ENCODE measurements around the gene ARHGAP19. TPM values are rescaled to one million over a fixed set of nuclear protein-coding genes. Genes with fewer than 3 reads are reported as not detected.

ARHGAP19 gene
- total RNA-seq, 1 experiment from 2014 or later, result 59.0 TPM

GRCh38 chr10:97318772-97319651 is 26.6 kb upstream of the ARHGAP19 start, which contains the start of gene FRAT1:
TSS of gene FRAT1 (plus strand) at chr10:97319271. CDS start at chr10:97319454, 183 bp downstream.
- Histone ChIP-seq H3K4me1 (ENCODE audit: insufficient read depth, low read length, poor library complexity, severe bottlenecking) (no peaks in the 10 kb centered on the region), H3K9me3 (ENCODE audit: low read depth, low read length, poor library complexity, severe bottlenecking) (no peaks in the 10 kb centered on the region), H3K27ac (ENCODE audit: low read depth, low read length, poor library complexity, severe bottlenecking) (peak within 1 kb of the TSS; percentile 99), H3K27me3 (replicated peaks; ENCODE audit: insufficient read depth, low read depth, low read length, poor library complexity) (peaks cover 21% of the 10 kb centered on the region), H3K36me3 (ENCODE audit: insufficient read depth, low read length, poor library complexity, severe bottlenecking) (no peaks in the 10 kb centered on the region), H3K4me3 (ENCODE audit: low read depth, low read length, poor library complexity, severe bottlenecking) (peak within 1 kb of the TSS; percentile 84)
- TF ChIP-seq CTCF (conservative IDR thresholded peaks at IDR 0.05; ENCODE audit: low read depth, low read length) (no peak), EZH2 (IDR thresholded peaks at IDR 0.05; ENCODE audit: borderline replicate concordance, low read depth, low read length, poor library complexity, severe bottlenecking) (no peak)
- CTCF ChIA-PET, result no interaction called here
- peak; percentile 90 for DNase-seq (ENCODE audit: low spot score)
- BruUV-seq (replicated peaks), result no TSS peak
- POLR2A ChIA-PET (ENCODE audit: low non-redundant PET), result interaction anchor here (0.6 to 0.7 kb wide), 2 partner anchors 8 to 82 kb away, joined by 3 to 5 read pairs; no protein-coding TSS in a partner anchor
- intact Hi-C loops (cut with micrococcal nuclease; ENCODE audit: unreplicated experiment), result no loop called here

- intact Hi-C loops (cut with micrococcal nuclease; ENCODE audit: unreplicated experiment), result no loop called here
- H3K27ac ChIP-seq (ENCODE audit: low read depth, low read length, poor library complexity, severe bottlenecking), result no peak overlapping the region
- no peaks in the 10 kb centered on the region for H3K9me3 ChIP-seq (ENCODE audit: low read depth, low read length, poor library complexity, severe bottlenecking)
- no peaks in the 10 kb centered on the region for H3K4me1 ChIP-seq (ENCODE audit: insufficient read depth, low read length, poor library complexity, severe bottlenecking)
- BruUV-seq (replicated peaks), result no TSS peak
- ChIA-PET CTCF (no interaction called here), POLR2A (ENCODE audit: low non-redundant PET) (no interaction called here)
- H3K36me3 ChIP-seq (ENCODE audit: insufficient read depth, low read length, poor library complexity, severe bottlenecking), result no peaks in the 10 kb centered on the region
- TF ChIP-seq EZH2 (IDR thresholded peaks at IDR 0.05; ENCODE audit: borderline replicate concordance, low read depth, low read length, poor library complexity, severe bottlenecking) (no peak), CTCF (conservative IDR thresholded peaks at IDR 0.05; ENCODE audit: low read depth, low read length) (no peak)
- H3K27me3 ChIP-seq (replicated peaks; ENCODE audit: insufficient read depth, low read depth, low read length, poor library complexity), result no peaks in the 10 kb centered on the region
- no peak for DNase-seq (ENCODE audit: low spot score)
- no peak overlapping the region for H3K4me3 ChIP-seq (ENCODE audit: low read depth, low read length, poor library complexity, severe bottlenecking)
Observed at GRCh38 chr10:97314671-97315070, 22.2 kb upstream of the ARHGAP19 start.

- DNase-seq (ENCODE audit: low spot score), result no peak
- POLR2A ChIA-PET (ENCODE audit: low non-redundant PET), result no interaction called here
- Histone ChIP-seq H3K4me1 (ENCODE audit: insufficient read depth, low read length, poor library complexity, severe bottlenecking) (no peaks in the 10 kb centered on the region), H3K27ac (ENCODE audit: low read depth, low read length, poor library complexity, severe bottlenecking) (no peak overlapping the region), H3K4me3 (ENCODE audit: low read depth, low read length, poor library complexity, severe bottlenecking) (no peak overlapping the region), H3K9me3 (ENCODE audit: low read depth, low read length, poor library complexity, severe bottlenecking) (no peaks in the 10 kb centered on the region), H3K27me3 (replicated peaks; ENCODE audit: insufficient read depth, low read depth, low read length, poor library complexity) (no peaks in the 10 kb centered on the region), H3K36me3 (ENCODE audit: insufficient read depth, low read length, poor library complexity, severe bottlenecking) (no peaks in the 10 kb centered on the region)
- BruUV-seq (replicated peaks), result no TSS peak
- CTCF ChIA-PET, result no interaction called here
- intact Hi-C loops (cut with micrococcal nuclease; ENCODE audit: unreplicated experiment), result no loop called here
- TF ChIP-seq CTCF (conservative IDR thresholded peaks at IDR 0.05; ENCODE audit: low read depth, low read length) (no peak), EZH2 (IDR thresholded peaks at IDR 0.05; ENCODE audit: borderline replicate concordance, low read depth, low read length, poor library complexity, severe bottlenecking) (no peak)
Observed at GRCh38 chr10:97312897-97313296, 20.5 kb upstream of the ARHGAP19 start.

Data from A673 (cell line).